GM12878 (cell line): ENCODE measurements around the gene PCED1A. TPM values are rescaled to one million over a fixed set of nuclear protein-coding genes. Genes with fewer than 3 reads are reported as not detected.

Source experiments
- ATF7 ChIP-seq: fragments of 450-650 bp; IDR thresholded peaks from 2 replicates; pipeline ENCODE4 v1.6.1; 2016; ENCODE audit warnings: low read depth, mild to moderate bottlenecking
- CUX1 ChIP-seq: IDR thresholded peaks from 2 replicates; pipeline ENCODE4 v1.6.1; 2012; ENCODE audit warnings: improper control_type of control experiment, low read depth, low read length; ENCODE audit not compliant: insufficient replicate concordance
- LARP7 ChIP-seq: fragments of 450-650 bp; IDR thresholded peaks from 2 replicates; pipeline ENCODE4 v1.6.1; 2017; ENCODE audit warnings: mild to moderate bottlenecking
- SMC3 ChIP-seq: IDR thresholded peaks from 2 replicates; pipeline ENCODE4 v1.6.1; 2011; ENCODE audit warnings: low read length, improper control_type of control experiment, borderline replicate concordance
- ZNF592 ChIP-seq: fragments of 450-650 bp; IDR thresholded peaks from 2 replicates; pipeline ENCODE4 v1.6.1; 2017; ENCODE audit warnings: mild to moderate bottlenecking, moderate library complexity
- polyA plus RNA-seq, 11 experiments: library from polyadenylated mRNA; depleted of rRNA in 4 of 11; unstranded in 6 of 11; stranded (reverse) in 5 of 11; fragments of >200 nt; fragmentation: Nextera tagmentation in 4 of 11; fragmentation: Illumina TruSeq in 1 of 11; extraction: Ambion mirVana in 4 of 11; extraction: Trizol in 1 of 11; gene quantifications; 1 replicate in 1 of 11; 2 replicates in 10 of 11; pipeline versions ENCODE4 v1.2.1 to v1.2.3, GENCODE V29; 2011 to 2016; ENCODE audit warnings: inconsistent platforms in 2 of 11, missing spikeins in 2 of 11, low read depth in 1 of 11
- total RNA-seq, 4 experiments: library from RNA; depleted of rRNA in 3 of 4; stranded (reverse); fragments of >200 nt in 3 of 4; fragmentation: Illumina TruSeq in 1 of 4; extraction: Trizol in 1 of 4; gene quantifications; 2 replicates each; pipeline versions ENCODE4 v1.2.1 to v1.2.3, GENCODE V29; 2013 to 2021

Gene PCED1A
- total and polyA plus RNA-seq, 10 of the 15 experiments (the other 5 are each of a cell fraction or from before 2014, with no cell fraction given) = 4.5 to 30.9 (median 12.0) TPM

- TF ChIP-seq CUX1 = no peak
- TF ChIP-seq ZNF592 = no peak
- TF ChIP-seq LARP7 = no peak
- no peak for TF ChIP-seq SMC3
- TF ChIP-seq ATF7 = no peak
Measured at GRCh38 chr20:2817891-2818595, 22.4 kb downstream of the PCED1A start (continued).
